AG08396 (cell line): ENCODE measurements around the gene INHA.

Experiments
- DNase-seq: peaks from one replicate; pipeline ENCODE4 v3.0.0; 2012; ENCODE audit warnings: low spot score, mixed read lengths

INHA gene

GRCh38 chr2:219574484-219575311 lies 2.6 kb downstream of the INHA start:
- peak; percentile 3 for DNase-seq

GRCh38 chr2:219575566-219576504 lies 3.7 kb downstream of the INHA start:
- DNase-seq: no peak

- no peak for DNase-seq
Observed at GRCh38 chr2:219576505-219577388, 4.6 kb downstream of the INHA start.

- no peak for DNase-seq
Observed at GRCh38 chr2:219578811-219579613, 6.9 kb downstream of the INHA start.

GRCh38 chr2:219581346-219581745 lies 9.2 kb downstream of the INHA start:
- no peak for DNase-seq

GRCh38 chr2:219591091-219591490 lies 19.0 kb downstream of the INHA start:
- no peak for DNase-seq

GRCh38 chr2:219592736-219593135 lies 20.6 kb downstream of the INHA start:
- DNase-seq: no peak

GRCh38 chr2:219593154-219593553 lies 21.0 kb downstream of the INHA start:
- no peak for DNase-seq

- no peak for DNase-seq
Observed at GRCh38 chr2:219595256-219595655, 23.1 kb downstream of the INHA start.

- no peak for DNase-seq
Observed at GRCh38 chr2:219596954-219597551, 24.9 kb downstream of the INHA start.

GRCh38 chr2:219597552-219598307 lies 25.6 kb downstream of the INHA start, which contains the start of gene STK11IP:
TSS of gene STK11IP (plus strand) at chr2:219597857. CDS start at chr2:219598120, 263 bp downstream.
- DNase-seq: peak; percentile 98

- no peak for DNase-seq
Observed at GRCh38 chr2:219598308-219599078, 26.4 kb downstream of the INHA start.

GRCh38 chr2:219603771-219604170 lies 31.7 kb downstream of the INHA start:
- no peak for DNase-seq

GRCh38 chr2:219605607-219605954 lies 33.5 kb downstream of the INHA start:
- no peak for DNase-seq

- no peak for DNase-seq
Observed at GRCh38 chr2:219607931-219608330, 35.8 kb downstream of the INHA start.

- DNase-seq: no peak
Observed at GRCh38 chr2:219608399-219608964, 36.4 kb downstream of the INHA start.

- no peak for DNase-seq
Observed at GRCh38 chr2:219609149-219609750, 37.1 kb downstream of the INHA start.

GRCh38 chr2:219611306-219611705 lies 39.2 kb downstream of the INHA start:
- no peak for DNase-seq
